BLaER1 (cell line): ENCODE results near the gene SH3GL3.

Source experiments
- H3K27ac ChIP-seq: shearing (Covaris generic); formaldehyde crosslinking; 2 replicates; pipeline ENCODE4 v1.8.1; 2022
- H3K27me3 ChIP-seq: shearing (Covaris generic); formaldehyde crosslinking; 2 replicates; pipeline ENCODE4 v1.8.1; 2022
- H3K36me3 ChIP-seq: shearing (Covaris generic); formaldehyde crosslinking; 2 replicates; pipeline ENCODE4 v1.8.1; 2022
- H3K4me1 ChIP-seq: shearing (Covaris generic); formaldehyde crosslinking; 2 replicates; pipeline ENCODE4 v1.8.1; 2022
- H3K4me2 ChIP-seq: shearing (Covaris generic); formaldehyde crosslinking; 2 replicates; pipeline ENCODE4 v1.8.1; 2022
- H3K4me3 ChIP-seq: shearing (Covaris generic); formaldehyde crosslinking; 2 replicates; pipeline ENCODE4 v1.8.1; 2022
- H3K9ac ChIP-seq: shearing (Covaris generic); formaldehyde crosslinking; 2 replicates; pipeline ENCODE4 v1.8.1; 2022
- H3K9me3 ChIP-seq: shearing (Covaris generic); formaldehyde crosslinking; 2 replicates; pipeline ENCODE4 v1.8.1; 2022
- H4K20me1 ChIP-seq: shearing (Covaris generic); formaldehyde crosslinking; 2 replicates; pipeline ENCODE4 v1.8.1; 2022
- Cebpa-rat ChIP-seq: shearing (Covaris generic); IDR thresholded peaks from 2 replicates; pipeline ENCODE4 v1.8.1; 2022

The SH3GL3 gene

GRCh38 chr15:83631534-83631933 is 184.4 kb downstream of the SH3GL3 start:
- H3K9ac ChIP-seq = no peak overlapping the region
- TF ChIP-seq Cebpa-rat = no peak
- no peak overlapping the region for H3K4me2 ChIP-seq
- H3K27me3 ChIP-seq = no peaks in the 10 kb centered on the region
- H3K4me3 ChIP-seq = no peak overlapping the region
- H3K27ac ChIP-seq = no peak overlapping the region
- peaks cover 21% of the 10 kb centered on the region for H3K9me3 ChIP-seq
- H3K36me3 ChIP-seq = no peaks in the 10 kb centered on the region
- H3K4me1 ChIP-seq = no peaks in the 10 kb centered on the region
- H4K20me1 ChIP-seq = no peaks in the 10 kb centered on the region

- Histone ChIP-seq H3K9ac (no peak overlapping the region), H3K36me3 (no peaks in the 10 kb centered on the region), H4K20me1 (no peaks in the 10 kb centered on the region), H3K4me1 (no peaks in the 10 kb centered on the region), H3K9me3 (peaks cover 4% of the 10 kb centered on the region; the same call in 1 of the 2 replicates), H3K27me3 (no peaks in the 10 kb centered on the region), H3K27ac (no peak overlapping the region), H3K4me2 (no peak overlapping the region), H3K4me3 (no peak overlapping the region)
- TF ChIP-seq Cebpa-rat = no peak
Observed at GRCh38 chr15:83643201-83643600, 196.1 kb downstream of the SH3GL3 start.

- no peaks in the 10 kb centered on the region for H3K4me1 ChIP-seq
- peaks cover 4% of the 10 kb centered on the region; the same call in 1 of the 2 replicates for H3K9me3 ChIP-seq
- H3K4me2 ChIP-seq = no peak overlapping the region
- no peaks in the 10 kb centered on the region for H3K27me3 ChIP-seq
- H3K4me3 ChIP-seq = no peak overlapping the region
- no peak for TF ChIP-seq Cebpa-rat
- H4K20me1 ChIP-seq = no peaks in the 10 kb centered on the region
- no peak overlapping the region for H3K9ac ChIP-seq
- H3K27ac ChIP-seq = no peak overlapping the region
- H3K36me3 ChIP-seq = no peaks in the 10 kb centered on the region
Observed at GRCh38 chr15:83644439-83644838, 197.3 kb downstream of the SH3GL3 start.

- H3K4me1 ChIP-seq = peaks cover 8% of the 10 kb centered on the region; the same call in 1 of the 2 replicates
- H3K9me3 ChIP-seq = peaks cover 28% of the 10 kb centered on the region
- no peak overlapping the region for H3K9ac ChIP-seq
- no peak for TF ChIP-seq Cebpa-rat
- H3K36me3 ChIP-seq = no peaks in the 10 kb centered on the region
- H3K27me3 ChIP-seq = no peaks in the 10 kb centered on the region
- no peak overlapping the region for H3K27ac ChIP-seq
- H3K4me2 ChIP-seq = no peak overlapping the region
- no peaks in the 10 kb centered on the region for H4K20me1 ChIP-seq
- no peak overlapping the region for H3K4me3 ChIP-seq
Observed at GRCh38 chr15:83650831-83651230, 203.7 kb downstream of the SH3GL3 start.

- Histone ChIP-seq H3K36me3 (no peaks in the 10 kb centered on the region), H4K20me1 (no peaks in the 10 kb centered on the region), H3K9ac (no peak overlapping the region), H3K4me3 (no peak overlapping the region), H3K27ac (no peak overlapping the region), H3K4me2 (no peak overlapping the region), H3K27me3 (no peaks in the 10 kb centered on the region), H3K9me3 (peaks cover 28% of the 10 kb centered on the region), H3K4me1 (peaks cover 8% of the 10 kb centered on the region; the same call in 1 of the 2 replicates)
- no peak for TF ChIP-seq Cebpa-rat
Observed at GRCh38 chr15:83651541-83651940, 204.4 kb downstream of the SH3GL3 start.

- Histone ChIP-seq H3K36me3 (no peaks in the 10 kb centered on the region), H3K9ac (no peak overlapping the region), H3K27ac (no peak overlapping the region)
Observed at GRCh38 chr15:83652626-83653204, 205.6 kb downstream of the SH3GL3 start.

GRCh38 chr15:83653288-83653638 is 206.1 kb downstream of the SH3GL3 start:
- no peak for TF ChIP-seq Cebpa-rat
- Histone ChIP-seq H3K4me3 (no peak overlapping the region), H3K9me3 (peaks cover 28% of the 10 kb centered on the region), H3K36me3 (no peaks in the 10 kb centered on the region), H3K4me2 (no peak overlapping the region), H3K9ac (no peak overlapping the region), H4K20me1 (no peaks in the 10 kb centered on the region), H3K27ac (no peak overlapping the region), H3K27me3 (no peaks in the 10 kb centered on the region), H3K4me1 (peaks cover 8% of the 10 kb centered on the region; the same call in 1 of the 2 replicates)

More at GRCh38 chr15:83652626-83653204, 205.6 kb downstream of the SH3GL3 start:
- TF ChIP-seq Cebpa-rat = no peak
- H3K4me1 ChIP-seq = peaks cover 8% of the 10 kb centered on the region; the same call in 1 of the 2 replicates
- H3K9me3 ChIP-seq = peaks cover 28% of the 10 kb centered on the region
- H4K20me1 ChIP-seq = no peaks in the 10 kb centered on the region
- no peak overlapping the region for H3K4me3 ChIP-seq
- H3K27me3 ChIP-seq = no peaks in the 10 kb centered on the region
- no peak overlapping the region for H3K4me2 ChIP-seq

GRCh38 chr15:83653639-83654378 is 206.7 kb downstream of the SH3GL3 start, which contains the start of gene ADAMTSL3:
Gene ADAMTSL3 (plus strand): TSS chr15:83654123. CDS start chr15:83655762, 1,639 bp downstream.
- H3K4me3 ChIP-seq = no peak within 1 kb of the TSS
- no peak within 1 kb of the TSS for H3K9ac ChIP-seq
- no peak within 1 kb of the TSS for H3K4me2 ChIP-seq

GRCh38 chr15:83654379-83655236 is 207.5 kb downstream of the SH3GL3 start:
- Histone ChIP-seq H3K4me1 (peaks cover 8% of the 10 kb centered on the region; the same call in 1 of the 2 replicates), H4K20me1 (no peaks in the 10 kb centered on the region), H3K9me3 (peaks cover 28% of the 10 kb centered on the region), H3K27me3 (no peaks in the 10 kb centered on the region), H3K27ac (no peak overlapping the region), H3K4me2 (no peak overlapping the region), H3K4me3 (no peak overlapping the region), H3K36me3 (no peaks in the 10 kb centered on the region), H3K9ac (no peak overlapping the region)
- TF ChIP-seq Cebpa-rat = no peak

More at GRCh38 chr15:83653639-83654378, 206.7 kb downstream of the SH3GL3 start, which contains the start of gene ADAMTSL3:
- no peaks in the 10 kb centered on the region for H3K27me3 ChIP-seq
- no peak for TF ChIP-seq Cebpa-rat
- H3K27ac ChIP-seq = no peak within 1 kb of the TSS
- H3K4me1 ChIP-seq = peaks cover 8% of the 10 kb centered on the region; the same call in 1 of the 2 replicates
- no peaks in the 10 kb centered on the region for H4K20me1 ChIP-seq
- H3K9me3 ChIP-seq = peaks cover 28% of the 10 kb centered on the region
- H3K36me3 ChIP-seq = no peaks in the 10 kb centered on the region

- Histone ChIP-seq H3K27ac (no peak overlapping the region), H3K9me3 (peaks cover 28% of the 10 kb centered on the region), H4K20me1 (no peaks in the 10 kb centered on the region), H3K36me3 (no peaks in the 10 kb centered on the region), H3K4me2 (no peak overlapping the region), H3K27me3 (no peaks in the 10 kb centered on the region), H3K4me1 (peaks cover 8% of the 10 kb centered on the region; the same call in 1 of the 2 replicates), H3K4me3 (no peak overlapping the region), H3K9ac (no peak overlapping the region)
- no peak for TF ChIP-seq Cebpa-rat
Observed at GRCh38 chr15:83655237-83655616, 208.1 kb downstream of the SH3GL3 start.
